ENCODE data around the gene ANAPC7. TPM values are rescaled to one million over a fixed set of nuclear protein-coding genes. Genes with fewer than 3 reads are reported as not detected.

Gene ANAPC7
- total and polyA plus RNA-seq, 2 of the 13 experiments (the other 11 are each of a cell fraction or from before 2014, with no cell fraction given), result 40.0 to 69.1 TPM

DNA sequence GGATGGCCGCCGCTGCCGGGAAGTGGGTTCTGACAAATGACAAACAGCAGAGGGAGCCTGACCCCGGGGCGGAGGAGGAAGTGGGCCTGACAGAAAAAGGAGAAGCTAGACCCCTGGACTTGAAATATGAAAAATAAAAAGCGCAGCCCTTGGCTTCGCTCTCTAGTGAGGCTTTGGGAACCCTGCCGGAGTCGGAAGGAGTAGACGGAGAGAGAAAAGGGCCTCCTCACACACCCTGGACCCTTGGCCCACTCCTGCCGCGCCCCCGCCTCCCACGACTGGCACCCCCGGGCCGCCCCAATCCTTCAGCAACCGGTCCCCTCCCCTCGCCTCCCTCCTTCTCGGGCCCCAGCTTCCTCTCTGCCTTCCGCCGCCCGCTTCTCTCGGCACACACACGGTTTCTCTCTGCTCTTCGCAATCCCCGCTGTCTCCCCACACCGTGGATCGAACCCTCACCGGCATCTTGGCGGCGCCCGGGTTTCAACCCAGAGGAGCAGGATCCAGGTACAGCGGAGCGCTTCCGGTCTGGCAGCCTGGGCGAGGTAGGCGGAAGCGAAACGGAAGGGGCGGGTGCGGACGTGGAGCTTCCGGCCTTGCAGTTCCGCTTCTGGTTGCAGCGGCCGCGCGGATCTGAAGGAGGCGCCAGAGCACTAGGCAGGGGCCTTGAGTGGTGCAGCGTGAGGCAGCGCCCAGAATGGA lies 46.4 kb upstream of the ANAPC7 start, which contains the start of gene ARPC3 (continued):
- TF ChIP-seq, protein P1, sequence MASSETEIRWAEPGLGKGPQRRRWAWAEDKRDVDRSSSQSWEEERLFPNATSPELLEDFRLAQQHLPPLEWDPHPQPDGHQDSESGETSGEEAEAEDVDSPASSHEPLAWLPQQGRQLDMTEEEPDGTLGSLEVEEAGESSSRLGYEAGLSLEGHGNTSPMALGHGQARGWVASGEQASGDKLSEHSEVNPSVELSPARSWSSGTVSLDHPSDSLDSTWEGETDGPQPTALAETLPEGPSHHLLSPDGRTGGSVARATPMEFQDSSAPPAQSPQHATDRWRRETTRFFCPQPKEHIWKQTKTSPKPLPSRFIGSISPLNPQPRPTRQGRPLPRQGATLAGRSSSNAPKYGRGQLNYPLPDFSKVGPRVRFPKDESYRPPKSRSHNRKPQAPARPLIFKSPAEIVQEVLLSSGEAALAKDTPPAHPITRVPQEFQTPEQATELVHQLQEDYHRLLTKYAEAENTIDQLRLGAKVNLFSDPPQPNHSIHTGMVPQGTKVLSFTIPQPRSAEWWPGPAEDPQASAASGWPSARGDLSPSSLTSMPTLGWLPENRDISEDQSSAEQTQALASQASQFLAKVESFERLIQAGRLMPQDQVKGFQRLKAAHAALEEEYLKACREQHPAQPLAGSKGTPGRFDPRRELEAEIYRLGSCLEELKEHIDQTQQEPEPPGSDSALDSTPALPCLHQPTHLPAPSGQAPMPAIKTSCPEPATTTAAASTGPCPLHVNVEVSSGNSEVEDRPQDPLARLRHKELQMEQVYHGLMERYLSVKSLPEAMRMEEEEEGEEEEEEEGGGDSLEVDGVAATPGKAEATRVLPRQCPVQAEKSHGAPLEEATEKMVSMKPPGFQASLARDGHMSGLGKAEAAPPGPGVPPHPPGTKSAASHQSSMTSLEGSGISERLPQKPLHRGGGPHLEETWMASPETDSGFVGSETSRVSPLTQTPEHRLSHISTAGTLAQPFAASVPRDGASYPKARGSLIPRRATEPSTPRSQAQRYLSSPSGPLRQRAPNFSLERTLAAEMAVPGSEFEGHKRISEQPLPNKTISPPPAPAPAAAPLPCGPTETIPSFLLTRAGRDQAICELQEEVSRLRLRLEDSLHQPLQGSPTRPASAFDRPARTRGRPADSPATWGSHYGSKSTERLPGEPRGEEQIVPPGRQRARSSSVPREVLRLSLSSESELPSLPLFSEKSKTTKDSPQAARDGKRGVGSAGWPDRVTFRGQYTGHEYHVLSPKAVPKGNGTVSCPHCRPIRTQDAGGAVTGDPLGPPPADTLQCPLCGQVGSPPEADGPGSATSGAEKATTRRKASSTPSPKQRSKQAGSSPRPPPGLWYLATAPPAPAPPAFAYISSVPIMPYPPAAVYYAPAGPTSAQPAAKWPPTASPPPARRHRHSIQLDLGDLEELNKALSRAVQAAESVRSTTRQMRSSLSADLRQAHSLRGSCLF (CRISPR knock-in tag; IDR thresholded peaks at IDR 0.05; ENCODE audit: borderline replicate concordance), result no peak
- TF ChIP-seq TGIF2 (CRISPR knock-in tag; IDR thresholded peaks at IDR 0.05) (0 out of 2 replicates have a peak, but pooled peaks have one; percentile 65), TMF1 (CRISPR knock-in tag; IDR thresholded peaks at IDR 0.05; ENCODE audit: low read depth) (0 out of 2 replicates have a peak, but pooled peaks have one; percentile 15), ZZZ3 (CRISPR knock-in tag; IDR thresholded peaks at IDR 0.05; ENCODE audit: borderline replicate concordance) (no peak; the same call in 1 of the 2 replicates), PLSCR1 (CRISPR knock-in tag; IDR thresholded peaks at IDR 0.05; ENCODE audit: borderline replicate concordance) (no peak), ZNF614 (CRISPR knock-in tag; IDR thresholded peaks at IDR 0.05; ENCODE audit: borderline replicate concordance) (no peak; the same call in 1 of the 2 replicates), NFKBIZ (CRISPR knock-in tag; IDR thresholded peaks at IDR 0.05) (peak; percentile 43; the same call in 1 of the 2 replicates)
- TF ChIP-seq, protein P2, sequence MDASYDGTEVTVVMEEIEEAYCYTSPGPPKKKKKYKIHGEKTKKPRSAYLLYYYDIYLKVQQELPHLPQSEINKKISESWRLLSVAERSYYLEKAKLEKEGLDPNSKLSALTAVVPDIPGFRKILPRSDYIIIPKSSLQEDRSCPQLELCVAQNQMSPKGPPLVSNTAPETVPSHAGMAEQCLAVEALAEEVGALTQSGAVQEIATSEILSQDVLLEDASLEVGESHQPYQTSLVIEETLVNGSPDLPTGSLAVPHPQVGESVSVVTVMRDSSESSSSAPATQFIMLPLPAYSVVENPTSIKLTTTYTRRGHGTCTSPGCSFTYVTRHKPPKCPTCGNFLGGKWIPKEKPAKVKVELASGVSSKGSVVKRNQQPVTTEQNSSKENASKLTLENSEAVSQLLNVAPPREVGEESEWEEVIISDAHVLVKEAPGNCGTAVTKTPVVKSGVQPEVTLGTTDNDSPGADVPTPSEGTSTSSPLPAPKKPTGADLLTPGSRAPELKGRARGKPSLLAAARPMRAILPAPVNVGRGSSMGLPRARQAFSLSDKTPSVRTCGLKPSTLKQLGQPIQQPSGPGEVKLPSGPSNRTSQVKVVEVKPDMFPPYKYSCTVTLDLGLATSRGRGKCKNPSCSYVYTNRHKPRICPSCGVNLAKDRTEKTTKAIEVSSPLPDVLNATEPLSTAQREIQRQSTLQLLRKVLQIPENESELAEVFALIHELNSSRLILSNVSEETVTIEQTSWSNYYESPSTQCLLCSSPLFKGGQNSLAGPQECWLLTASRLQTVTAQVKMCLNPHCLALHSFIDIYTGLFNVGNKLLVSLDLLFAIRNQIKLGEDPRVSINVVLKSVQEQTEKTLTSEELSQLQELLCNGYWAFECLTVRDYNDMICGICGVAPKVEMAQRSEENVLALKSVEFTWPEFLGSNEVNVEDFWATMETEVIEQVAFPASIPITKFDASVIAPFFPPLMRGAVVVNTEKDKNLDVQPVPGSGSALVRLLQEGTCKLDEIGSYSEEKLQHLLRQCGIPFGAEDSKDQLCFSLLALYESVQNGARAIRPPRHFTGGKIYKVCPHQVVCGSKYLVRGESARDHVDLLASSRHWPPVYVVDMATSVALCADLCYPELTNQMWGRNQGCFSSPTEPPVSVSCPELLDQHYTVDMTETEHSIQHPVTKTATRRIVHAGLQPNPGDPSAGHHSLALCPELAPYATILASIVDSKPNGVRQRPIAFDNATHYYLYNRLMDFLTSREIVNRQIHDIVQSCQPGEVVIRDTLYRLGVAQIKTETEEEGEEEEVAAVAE (CRISPR knock-in tag; IDR thresholded peaks at IDR 0.05; ENCODE audit: borderline replicate concordance), result no peak
- TF ChIP-seq, protein P3, sequence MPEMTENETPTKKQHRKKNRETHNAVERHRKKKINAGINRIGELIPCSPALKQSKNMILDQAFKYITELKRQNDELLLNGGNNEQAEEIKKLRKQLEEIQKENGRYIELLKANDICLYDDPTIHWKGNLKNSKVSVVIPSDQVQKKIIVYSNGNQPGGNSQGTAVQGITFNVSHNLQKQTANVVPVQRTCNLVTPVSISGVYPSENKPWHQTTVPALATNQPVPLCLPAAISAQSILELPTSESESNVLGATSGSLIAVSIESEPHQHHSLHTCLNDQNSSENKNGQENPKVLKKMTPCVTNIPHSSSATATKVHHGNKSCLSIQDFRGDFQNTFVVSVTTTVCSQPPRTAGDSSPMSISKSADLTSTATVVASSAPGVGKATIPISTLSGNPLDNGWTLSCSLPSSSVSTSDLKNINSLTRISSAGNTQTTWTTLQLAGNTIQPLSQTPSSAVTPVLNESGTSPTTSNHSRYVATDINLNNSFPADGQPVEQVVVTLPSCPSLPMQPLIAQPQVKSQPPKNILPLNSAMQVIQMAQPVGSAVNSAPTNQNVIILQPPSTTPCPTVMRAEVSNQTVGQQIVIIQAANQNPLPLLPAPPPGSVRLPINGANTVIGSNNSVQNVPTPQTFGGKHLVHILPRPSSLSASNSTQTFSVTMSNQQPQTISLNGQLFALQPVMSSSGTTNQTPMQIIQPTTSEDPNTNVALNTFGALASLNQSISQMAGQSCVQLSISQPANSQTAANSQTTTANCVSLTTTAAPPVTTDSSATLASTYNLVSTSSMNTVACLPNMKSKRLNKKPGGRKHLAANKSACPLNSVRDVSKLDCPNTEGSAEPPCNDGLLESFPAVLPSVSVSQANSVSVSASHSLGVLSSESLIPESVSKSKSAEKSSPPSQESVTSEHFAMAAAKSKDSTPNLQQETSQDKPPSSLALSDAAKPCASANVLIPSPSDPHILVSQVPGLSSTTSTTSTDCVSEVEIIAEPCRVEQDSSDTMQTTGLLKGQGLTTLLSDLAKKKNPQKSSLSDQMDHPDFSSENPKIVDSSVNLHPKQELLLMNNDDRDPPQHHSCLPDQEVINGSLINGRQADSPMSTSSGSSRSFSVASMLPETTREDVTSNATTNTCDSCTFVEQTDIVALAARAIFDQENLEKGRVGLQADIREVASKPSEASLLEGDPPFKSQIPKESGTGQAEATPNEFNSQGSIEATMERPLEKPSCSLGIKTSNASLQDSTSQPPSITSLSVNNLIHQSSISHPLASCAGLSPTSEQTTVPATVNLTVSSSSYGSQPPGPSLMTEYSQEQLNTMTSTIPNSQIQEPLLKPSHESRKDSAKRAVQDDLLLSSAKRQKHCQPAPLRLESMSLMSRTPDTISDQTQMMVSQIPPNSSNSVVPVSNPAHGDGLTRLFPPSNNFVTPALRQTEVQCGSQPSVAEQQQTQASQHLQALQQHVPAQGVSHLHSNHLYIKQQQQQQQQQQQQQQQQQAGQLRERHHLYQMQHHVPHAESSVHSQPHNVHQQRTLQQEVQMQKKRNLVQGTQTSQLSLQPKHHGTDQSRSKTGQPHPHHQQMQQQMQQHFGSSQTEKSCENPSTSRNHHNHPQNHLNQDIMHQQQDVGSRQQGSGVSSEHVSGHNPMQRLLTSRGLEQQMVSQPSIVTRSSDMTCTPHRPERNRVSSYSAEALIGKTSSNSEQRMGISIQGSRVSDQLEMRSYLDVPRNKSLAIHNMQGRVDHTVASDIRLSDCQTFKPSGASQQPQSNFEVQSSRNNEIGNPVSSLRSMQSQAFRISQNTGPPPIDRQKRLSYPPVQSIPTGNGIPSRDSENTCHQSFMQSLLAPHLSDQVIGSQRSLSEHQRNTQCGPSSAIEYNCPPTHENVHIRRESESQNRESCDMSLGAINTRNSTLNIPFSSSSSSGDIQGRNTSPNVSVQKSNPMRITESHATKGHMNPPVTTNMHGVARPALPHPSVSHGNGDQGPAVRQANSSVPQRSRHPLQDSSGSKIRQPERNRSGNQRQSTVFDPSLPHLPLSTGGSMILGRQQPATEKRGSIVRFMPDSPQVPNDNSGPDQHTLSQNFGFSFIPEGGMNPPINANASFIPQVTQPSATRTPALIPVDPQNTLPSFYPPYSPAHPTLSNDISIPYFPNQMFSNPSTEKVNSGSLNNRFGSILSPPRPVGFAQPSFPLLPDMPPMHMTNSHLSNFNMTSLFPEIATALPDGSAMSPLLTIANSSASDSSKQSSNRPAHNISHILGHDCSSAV (CRISPR knock-in tag; IDR thresholded peaks at IDR 0.05; ENCODE audit: borderline replicate concordance), result no peak

Measured in HepG2 (cell line).